ENCODE measurements around the gene SARNP. TPM values are rescaled to one million over a fixed set of nuclear protein-coding genes. Genes with fewer than 3 reads are reported as not detected.

Gene SARNP
- total and polyA plus RNA-seq, 10 of the 15 experiments (the other 5 are each of a cell fraction or from before 2014, with no cell fraction given) = 77.6 to 445 (median 188) TPM

GRCh38 chr12:55738123-55739024 lies 79.2 kb downstream of the SARNP start (continued):
- TF ChIP-seq CBX5 (IDR thresholded peaks at IDR 0.05; ENCODE audit: low read depth) (no peak), YBX1 (IDR thresholded peaks at IDR 0.05) (no peak), TCF12 (IDR thresholded peaks at IDR 0.05; ENCODE audit: low read depth, low read length) (no peak), RUNX3 (IDR thresholded peaks at IDR 0.05; ENCODE audit: low read length) (peak; percentile 27; the same call in 1 of the 2 replicates), STAT3 (IDR thresholded peaks at IDR 0.05; ENCODE audit: low read depth, low read length) (no peak), RB1 (IDR thresholded peaks at IDR 0.05; ENCODE audit: borderline replicate concordance) (0 out of 2 replicates have a peak, but pooled peaks have one; percentile 8), TCF3 (IDR thresholded peaks at IDR 0.05; ENCODE audit: borderline replicate concordance, insufficient read depth, low read depth, low read length) (no peak), SKIL (IDR thresholded peaks at IDR 0.05; ENCODE audit: low read depth, poor library complexity, severe bottlenecking) (peak; percentile 46), ZZZ3 (IDR thresholded peaks at IDR 0.05; ENCODE audit: control insufficient read depth, insufficient read length, low read depth) (no peak), BRCA1 (IDR thresholded peaks at IDR 0.05; ENCODE audit: low read depth, low read length) (no peak), NBN (IDR thresholded peaks at IDR 0.05) (peak; percentile 70), WRNIP1 (IDR thresholded peaks at IDR 0.05; ENCODE audit: borderline replicate concordance, low read depth, low read length) (no peak), SREBF2 (IDR thresholded peaks at IDR 0.05; ENCODE audit: low read length) (no peak), SUZ12 (IDR thresholded peaks at IDR 0.05; ENCODE audit: unreplicated experiment) (no peak), SUPT20H (IDR thresholded peaks at IDR 0.05; ENCODE audit: borderline replicate concordance, control insufficient read depth, low read depth, low read length) (no peak), ZNF274 (IDR thresholded peaks at IDR 0.05; ENCODE audit: insufficient read depth, insufficient read length) (no peak), PBX3 (IDR thresholded peaks at IDR 0.05; ENCODE audit: insufficient replicate concordance, low read depth, low read length) (peak; percentile 89), SMARCA5 (IDR thresholded peaks at IDR 0.05) (peak; percentile 65), ZNF24 (IDR thresholded peaks at IDR 0.05) (no peak), PML (IDR thresholded peaks at IDR 0.05; ENCODE audit: low read length) (no peak)
- TF ChIP-seq, protein P1, sequence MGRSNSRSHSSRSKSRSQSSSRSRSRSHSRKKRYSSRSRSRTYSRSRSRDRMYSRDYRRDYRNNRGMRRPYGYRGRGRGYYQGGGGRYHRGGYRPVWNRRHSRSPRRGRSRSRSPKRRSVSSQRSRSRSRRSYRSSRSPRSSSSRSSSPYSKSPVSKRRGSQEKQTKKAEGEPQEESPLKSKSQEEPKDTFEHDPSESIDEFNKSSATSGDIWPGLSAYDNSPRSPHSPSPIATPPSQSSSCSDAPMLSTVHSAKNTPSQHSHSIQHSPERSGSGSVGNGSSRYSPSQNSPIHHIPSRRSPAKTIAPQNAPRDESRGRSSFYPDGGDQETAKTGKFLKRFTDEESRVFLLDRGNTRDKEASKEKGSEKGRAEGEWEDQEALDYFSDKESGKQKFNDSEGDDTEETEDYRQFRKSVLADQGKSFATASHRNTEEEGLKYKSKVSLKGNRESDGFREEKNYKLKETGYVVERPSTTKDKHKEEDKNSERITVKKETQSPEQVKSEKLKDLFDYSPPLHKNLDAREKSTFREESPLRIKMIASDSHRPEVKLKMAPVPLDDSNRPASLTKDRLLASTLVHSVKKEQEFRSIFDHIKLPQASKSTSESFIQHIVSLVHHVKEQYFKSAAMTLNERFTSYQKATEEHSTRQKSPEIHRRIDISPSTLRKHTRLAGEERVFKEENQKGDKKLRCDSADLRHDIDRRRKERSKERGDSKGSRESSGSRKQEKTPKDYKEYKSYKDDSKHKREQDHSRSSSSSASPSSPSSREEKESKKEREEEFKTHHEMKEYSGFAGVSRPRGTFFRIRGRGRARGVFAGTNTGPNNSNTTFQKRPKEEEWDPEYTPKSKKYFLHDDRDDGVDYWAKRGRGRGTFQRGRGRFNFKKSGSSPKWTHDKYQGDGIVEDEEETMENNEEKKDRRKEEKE (IDR thresholded peaks at IDR 0.05) = no peak
- TF ChIP-seq, protein P2, sequence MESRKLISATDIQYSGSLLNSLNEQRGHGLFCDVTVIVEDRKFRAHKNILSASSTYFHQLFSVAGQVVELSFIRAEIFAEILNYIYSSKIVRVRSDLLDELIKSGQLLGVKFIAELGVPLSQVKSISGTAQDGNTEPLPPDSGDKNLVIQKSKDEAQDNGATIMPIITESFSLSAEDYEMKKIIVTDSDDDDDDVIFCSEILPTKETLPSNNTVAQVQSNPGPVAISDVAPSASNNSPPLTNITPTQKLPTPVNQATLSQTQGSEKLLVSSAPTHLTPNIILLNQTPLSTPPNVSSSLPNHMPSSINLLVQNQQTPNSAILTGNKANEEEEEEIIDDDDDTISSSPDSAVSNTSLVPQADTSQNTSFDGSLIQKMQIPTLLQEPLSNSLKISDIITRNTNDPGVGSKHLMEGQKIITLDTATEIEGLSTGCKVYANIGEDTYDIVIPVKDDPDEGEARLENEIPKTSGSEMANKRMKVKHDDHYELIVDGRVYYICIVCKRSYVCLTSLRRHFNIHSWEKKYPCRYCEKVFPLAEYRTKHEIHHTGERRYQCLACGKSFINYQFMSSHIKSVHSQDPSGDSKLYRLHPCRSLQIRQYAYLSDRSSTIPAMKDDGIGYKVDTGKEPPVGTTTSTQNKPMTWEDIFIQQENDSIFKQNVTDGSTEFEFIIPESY (IDR thresholded peaks at IDR 0.05) = no peak

Data from GM12878 (cell line).